Measurements from ENCODE around the gene WNT5A. TPM values are rescaled to one million over a fixed set of nuclear protein-coding genes. Genes with fewer than 3 reads are reported as not detected.

WNT5A gene
- total RNA-seq, 1 experiment from 2014 or later, result 55.8 TPM

GRCh38 chr3:55523471-55523870 is 36.4 kb upstream of the WNT5A start:
- H3K27me3 ChIP-seq (ENCODE audit: low read length), result no peaks in the 10 kb centered on the region
- H4K20me1 ChIP-seq (ENCODE audit: insufficient read depth, low read depth, low read length), result no peaks in the 10 kb centered on the region
- H3K27ac ChIP-seq (ENCODE audit: low read length), result no peak overlapping the region
- H3K9ac ChIP-seq (ENCODE audit: low read length), result no peak overlapping the region
- H3K9me2 ChIP-seq (replicated peaks; ENCODE audit: insufficient read depth, low read length), result no peaks in the 10 kb centered on the region
- H3K9me3 ChIP-seq (ENCODE audit: low read length), result no peaks in the 10 kb centered on the region
- no peak overlapping the region for H3K4me2 ChIP-seq (ENCODE audit: low read depth, low read length, poor library complexity, severe bottlenecking)
- no peak overlapping the region for H2AFZ ChIP-seq (ENCODE audit: low read length)
- H3K79me2 ChIP-seq (ENCODE audit: low read length), result no peaks in the 10 kb centered on the region
- H3K36me3 ChIP-seq (ENCODE audit: insufficient read depth, low read length), result no peaks in the 10 kb centered on the region
- no peak overlapping the region for H3K4me3 ChIP-seq (ENCODE audit: low read length)
- DNase-seq, result no peak
- H3K4me1 ChIP-seq (ENCODE audit: low read length), result peaks cover 8% of the 10 kb centered on the region

- DNase-seq, result no peak
- Histone ChIP-seq H2AFZ (ENCODE audit: low read length) (no peak overlapping the region), H3K4me3 (ENCODE audit: low read length) (no peak overlapping the region), H3K4me2 (ENCODE audit: low read depth, low read length, poor library complexity, severe bottlenecking) (no peak overlapping the region), H3K79me2 (ENCODE audit: low read length) (no peaks in the 10 kb centered on the region), H3K9me2 (replicated peaks; ENCODE audit: insufficient read depth, low read length) (no peaks in the 10 kb centered on the region), H3K36me3 (ENCODE audit: insufficient read depth, low read length) (no peaks in the 10 kb centered on the region), H3K9me3 (ENCODE audit: low read length) (no peaks in the 10 kb centered on the region), H3K27me3 (ENCODE audit: low read length) (no peaks in the 10 kb centered on the region), H3K4me1 (ENCODE audit: low read length) (peaks cover 9% of the 10 kb centered on the region), H3K9ac (ENCODE audit: low read length) (no peak overlapping the region), H4K20me1 (ENCODE audit: insufficient read depth, low read depth, low read length) (no peaks in the 10 kb centered on the region), H3K27ac (ENCODE audit: low read length) (no peak overlapping the region)
Observed at GRCh38 chr3:55521738-55522421, 34.8 kb upstream of the WNT5A start.

GRCh38 chr3:55521064-55521737 is 34.1 kb upstream of the WNT5A start:
- H3K9ac ChIP-seq (ENCODE audit: low read length), result no peak overlapping the region
- H2AFZ ChIP-seq (ENCODE audit: low read length), result no peak overlapping the region
- no peaks in the 10 kb centered on the region for H3K27me3 ChIP-seq (ENCODE audit: low read length)
- H3K79me2 ChIP-seq (ENCODE audit: low read length), result no peaks in the 10 kb centered on the region
- DNase-seq, result no peak
- H3K27ac ChIP-seq (ENCODE audit: low read length), result no peak overlapping the region
- no peaks in the 10 kb centered on the region for H3K9me3 ChIP-seq (ENCODE audit: low read length)
- H3K36me3 ChIP-seq (ENCODE audit: insufficient read depth, low read length), result no peaks in the 10 kb centered on the region
- H4K20me1 ChIP-seq (ENCODE audit: insufficient read depth, low read depth, low read length), result no peaks in the 10 kb centered on the region
- no peak overlapping the region for H3K4me3 ChIP-seq (ENCODE audit: low read length)
- H3K4me1 ChIP-seq (ENCODE audit: low read length), result peaks cover 16% of the 10 kb centered on the region
- no peak overlapping the region for H3K4me2 ChIP-seq (ENCODE audit: low read depth, low read length, poor library complexity, severe bottlenecking)
- no peaks in the 10 kb centered on the region for H3K9me2 ChIP-seq (replicated peaks; ENCODE audit: insufficient read depth, low read length)

- H2AFZ ChIP-seq (ENCODE audit: low read length), result no peak overlapping the region
- no peak overlapping the region for H3K4me2 ChIP-seq (ENCODE audit: low read depth, low read length, poor library complexity, severe bottlenecking)
- H3K9me2 ChIP-seq (replicated peaks; ENCODE audit: insufficient read depth, low read length), result no peaks in the 10 kb centered on the region
- no peak overlapping the region for H3K4me3 ChIP-seq (ENCODE audit: low read length)
- no peak for DNase-seq
- H4K20me1 ChIP-seq (ENCODE audit: insufficient read depth, low read depth, low read length), result no peaks in the 10 kb centered on the region
- H3K79me2 ChIP-seq (ENCODE audit: low read length), result no peaks in the 10 kb centered on the region
- no peak overlapping the region for H3K9ac ChIP-seq (ENCODE audit: low read length)
- no peaks in the 10 kb centered on the region for H3K27me3 ChIP-seq (ENCODE audit: low read length)
- H3K9me3 ChIP-seq (ENCODE audit: low read length), result no peaks in the 10 kb centered on the region
- no peak overlapping the region for H3K27ac ChIP-seq (ENCODE audit: low read length)
- H3K36me3 ChIP-seq (ENCODE audit: insufficient read depth, low read length), result no peaks in the 10 kb centered on the region
- H3K4me1 ChIP-seq (ENCODE audit: low read length), result peaks cover 32% of the 10 kb centered on the region
Observed at GRCh38 chr3:55519019-55519418, 31.9 kb upstream of the WNT5A start.

- Histone ChIP-seq H3K9me3 (ENCODE audit: low read length) (no peaks in the 10 kb centered on the region), H3K36me3 (ENCODE audit: insufficient read depth, low read length) (no peaks in the 10 kb centered on the region), H3K9ac (ENCODE audit: low read length) (no peak overlapping the region), H3K9me2 (replicated peaks; ENCODE audit: insufficient read depth, low read length) (no peaks in the 10 kb centered on the region), H3K79me2 (ENCODE audit: low read length) (no peaks in the 10 kb centered on the region), H3K4me3 (ENCODE audit: low read length) (no peak overlapping the region), H3K4me1 (ENCODE audit: low read length) (peaks cover 35% of the 10 kb centered on the region), H3K27me3 (ENCODE audit: low read length) (no peaks in the 10 kb centered on the region), H4K20me1 (ENCODE audit: insufficient read depth, low read depth, low read length) (no peaks in the 10 kb centered on the region), H3K4me2 (ENCODE audit: low read depth, low read length, poor library complexity, severe bottlenecking) (no peak overlapping the region), H2AFZ (ENCODE audit: low read length) (no peak overlapping the region), H3K27ac (ENCODE audit: low read length) (no peak overlapping the region)
- no peak for DNase-seq
Observed at GRCh38 chr3:55518451-55518850, 31.3 kb upstream of the WNT5A start.

- Histone ChIP-seq H3K9me2 (replicated peaks; ENCODE audit: insufficient read depth, low read length) (no peaks in the 10 kb centered on the region), H3K9ac (ENCODE audit: low read length) (no peak overlapping the region), H3K4me3 (ENCODE audit: low read length) (peak overlapping the region; percentile 29; the same call in 1 of the 2 replicates), H3K4me2 (ENCODE audit: low read depth, low read length, poor library complexity, severe bottlenecking) (peak overlapping the region; percentile 33), H3K27me3 (ENCODE audit: low read length) (no peaks in the 10 kb centered on the region), H3K79me2 (ENCODE audit: low read length) (no peaks in the 10 kb centered on the region), H4K20me1 (ENCODE audit: insufficient read depth, low read depth, low read length) (no peaks in the 10 kb centered on the region), H3K9me3 (ENCODE audit: low read length) (no peaks in the 10 kb centered on the region), H3K27ac (ENCODE audit: low read length) (no peak overlapping the region), H3K36me3 (ENCODE audit: insufficient read depth, low read length) (no peaks in the 10 kb centered on the region), H2AFZ (ENCODE audit: low read length) (peak overlapping the region; percentile 1; the same call in 1 of the 2 replicates), H3K4me1 (ENCODE audit: low read length) (peaks cover 37% of the 10 kb centered on the region)
- peak; percentile 55 for DNase-seq
Observed at GRCh38 chr3:55516392-55517030, 29.4 kb upstream of the WNT5A start.

- H3K9me2 ChIP-seq (replicated peaks; ENCODE audit: insufficient read depth, low read length), result no peaks in the 10 kb centered on the region
- no peak overlapping the region; the same call in 1 of the 2 replicates for H3K4me3 ChIP-seq (ENCODE audit: low read length)
- no peaks in the 10 kb centered on the region for H4K20me1 ChIP-seq (ENCODE audit: insufficient read depth, low read depth, low read length)
- no peak overlapping the region for H3K27ac ChIP-seq (ENCODE audit: low read length)
- no peak overlapping the region for H3K9ac ChIP-seq (ENCODE audit: low read length)
- H3K79me2 ChIP-seq (ENCODE audit: low read length), result no peaks in the 10 kb centered on the region
- DNase-seq, result no peak
- H3K27me3 ChIP-seq (ENCODE audit: low read length), result no peaks in the 10 kb centered on the region
- H3K36me3 ChIP-seq (ENCODE audit: insufficient read depth, low read length), result no peaks in the 10 kb centered on the region
- no peaks in the 10 kb centered on the region for H3K9me3 ChIP-seq (ENCODE audit: low read length)
- H3K4me2 ChIP-seq (ENCODE audit: low read depth, low read length, poor library complexity, severe bottlenecking), result peak overlapping the region; percentile 33
- H2AFZ ChIP-seq (ENCODE audit: low read length), result peak overlapping the region; percentile 1; the same call in 1 of the 2 replicates
- peaks cover 37% of the 10 kb centered on the region for H3K4me1 ChIP-seq (ENCODE audit: low read length)
Observed at GRCh38 chr3:55515550-55516246, 28.6 kb upstream of the WNT5A start.

- no peak for DNase-seq
- Histone ChIP-seq H3K9me2 (replicated peaks; ENCODE audit: insufficient read depth, low read length) (no peaks in the 10 kb centered on the region), H3K4me1 (ENCODE audit: low read length) (peaks cover 37% of the 10 kb centered on the region), H3K36me3 (ENCODE audit: insufficient read depth, low read length) (no peaks in the 10 kb centered on the region), H3K9ac (ENCODE audit: low read length) (no peak overlapping the region), H3K9me3 (ENCODE audit: low read length) (no peaks in the 10 kb centered on the region), H3K4me3 (ENCODE audit: low read length) (no peak overlapping the region), H3K27ac (ENCODE audit: low read length) (no peak overlapping the region), H3K27me3 (ENCODE audit: low read length) (no peaks in the 10 kb centered on the region), H3K4me2 (ENCODE audit: low read depth, low read length, poor library complexity, severe bottlenecking) (peak overlapping the region; percentile 5), H3K79me2 (ENCODE audit: low read length) (no peaks in the 10 kb centered on the region), H4K20me1 (ENCODE audit: insufficient read depth, low read depth, low read length) (no peaks in the 10 kb centered on the region), H2AFZ (ENCODE audit: low read length) (peak overlapping the region; percentile 68)
Observed at GRCh38 chr3:55514962-55515361, 27.9 kb upstream of the WNT5A start.
